ENCODE data around the gene MTMR2.

The MTMR2 gene

GRCh38 chr11:95805869-95806268, 118.0 kb downstream of the MTMR2 start:
- no peak for DNase-seq

- DNase-seq, result no peak
These were observed 119.9 kb downstream of the MTMR2 start for GRCh38 chr11:95803973-95804372.

- no peak for DNase-seq
These were observed 121.1 kb downstream of the MTMR2 start for GRCh38 chr11:95802806-95803205.

GRCh38 chr11:95800438-95800837, 123.5 kb downstream of the MTMR2 start:
- DNase-seq, result no peak

GRCh38 chr11:95799546-95799945, 124.4 kb downstream of the MTMR2 start:
- DNase-seq, result no peak

- DNase-seq, result no peak
These were observed 127.4 kb downstream of the MTMR2 start for GRCh38 chr11:95796501-95796900.

GRCh38 chr11:95795627-95796295, 128.1 kb downstream of the MTMR2 start:
- DNase-seq, result peak; percentile 21

GRCh38 chr11:95794086-95794485, 129.8 kb downstream of the MTMR2 start:
- DNase-seq, result no peak

GRCh38 chr11:95793116-95793515, 130.8 kb downstream of the MTMR2 start:
- DNase-seq, result no peak

- DNase-seq, result no peak
These were observed 131.2 kb downstream of the MTMR2 start for GRCh38 chr11:95792700-95793099.

GRCh38 chr11:95792200-95792599, 131.7 kb downstream of the MTMR2 start:
- no peak for DNase-seq

- DNase-seq, result no peak
These were observed 132.2 kb downstream of the MTMR2 start for GRCh38 chr11:95791709-95792033.

GRCh38 chr11:95790933-95791708, 132.8 kb downstream of the MTMR2 start:
- DNase-seq, result peak; percentile 40

- DNase-seq, result peak; percentile 81
These were observed 133.6 kb downstream of the MTMR2 start, which contains the start of gene CEP57 for GRCh38 chr11:95790123-95790932. Gene CEP57, plus strand, starts transcription at chr11:95790498. Its CDS starts 201 bp downstream, at chr11:95790699.

- DNase-seq, result peak; percentile 94
These were observed 134.3 kb downstream of the MTMR2 start, which contains the start of gene FAM76B for GRCh38 chr11:95789506-95790122. Gene FAM76B, minus strand, starts transcription at chr11:95789782. Its CDS starts 304 bp downstream, at chr11:95789478.

GRCh38 chr11:95788921-95789505, 134.9 kb downstream of the MTMR2 start:
- no peak for DNase-seq
